M059J (cell line): ENCODE data around the gene NMNAT3. TPM values are rescaled to one million over a fixed set of nuclear protein-coding genes. Genes with fewer than 3 reads are reported as not detected.

ENCODE experiments used
- DNase-seq: peaks from one replicate; pipeline ENCODE4 v3.0.0-alpha.2; 2012; ENCODE audit warnings: low read depth
- total RNA-seq: library from RNA; depleted of rRNA; stranded (reverse); fragments of >200 nt; shearing (Covaris generic); gene quantifications from 2 replicates; pipeline ENCODE4 v1.2.3, GENCODE V29; 2014; rRNA removed

NMNAT3 gene
- 3.2 and 13.1 TPM in 2 replicates for total RNA-seq

- DNase-seq, result peak; percentile 76
Observed at GRCh38 chr3:139677388-139678155, at the start of gene NMNAT3. NMNAT3 (minus strand) TSS chr3:139677972; CDS start chr3:139627724, 50,248 bp downstream.

DNA sequence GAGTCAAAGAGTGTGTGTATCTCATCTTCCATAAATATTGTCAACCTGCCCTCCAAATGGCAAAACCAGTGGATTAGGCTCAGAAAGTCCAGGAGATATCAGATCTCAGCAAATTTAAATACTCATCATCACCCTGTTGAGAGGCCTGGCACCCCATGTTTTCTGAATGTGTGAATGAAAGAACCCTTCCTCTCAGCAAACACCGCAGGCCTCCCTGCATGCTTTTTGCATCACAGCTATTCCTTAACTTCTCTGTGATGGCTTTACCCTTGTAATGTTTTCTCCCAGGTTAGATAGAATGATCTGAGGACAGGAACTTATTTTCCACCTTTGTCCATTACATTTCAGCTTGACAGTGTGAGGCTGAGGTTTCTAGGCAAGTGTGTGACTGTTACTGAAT lies 43.6 kb upstream of the NMNAT3 start:
- DNase-seq, result no peak

GRCh38 chr3:139718415-139718814 lies 40.6 kb upstream of the NMNAT3 start:
- DNase-seq, result peak; percentile 74

DNA sequence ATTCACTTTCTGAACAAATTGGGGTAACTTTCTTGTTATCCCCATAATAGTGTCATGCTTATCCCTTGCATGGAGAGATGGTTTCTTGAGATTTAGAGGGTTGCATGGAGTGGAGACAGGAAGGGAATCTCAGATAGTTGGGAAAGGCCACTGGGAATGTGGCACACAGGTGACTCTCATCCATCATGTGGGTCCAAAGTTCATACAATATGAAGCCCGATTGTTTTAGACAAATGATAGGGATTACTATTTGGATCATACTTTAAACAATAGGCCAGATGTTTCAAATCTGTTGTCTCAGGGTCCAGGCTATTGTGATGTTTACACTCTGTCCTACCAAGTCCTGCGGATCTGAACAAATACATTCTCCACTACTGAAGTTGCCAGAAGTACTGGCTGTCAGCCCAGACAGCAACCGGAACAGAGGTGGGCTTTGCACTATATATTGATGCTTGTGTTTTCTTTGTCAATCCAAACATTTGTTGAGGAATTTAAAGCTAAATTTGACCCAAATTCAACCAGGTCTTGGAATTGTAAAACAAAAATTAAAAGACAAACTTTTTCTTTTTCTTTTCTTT lies 39.2 kb upstream of the NMNAT3 start:
- no peak for DNase-seq

GRCh38 chr3:139715743-139716360 lies 38.1 kb upstream of the NMNAT3 start:
- no peak for DNase-seq

GRCh38 chr3:139715166-139715565 lies 37.4 kb upstream of the NMNAT3 start:
- no peak for DNase-seq

GRCh38 chr3:139710212-139710611 lies 32.4 kb upstream of the NMNAT3 start:
- no peak for DNase-seq

DNA sequence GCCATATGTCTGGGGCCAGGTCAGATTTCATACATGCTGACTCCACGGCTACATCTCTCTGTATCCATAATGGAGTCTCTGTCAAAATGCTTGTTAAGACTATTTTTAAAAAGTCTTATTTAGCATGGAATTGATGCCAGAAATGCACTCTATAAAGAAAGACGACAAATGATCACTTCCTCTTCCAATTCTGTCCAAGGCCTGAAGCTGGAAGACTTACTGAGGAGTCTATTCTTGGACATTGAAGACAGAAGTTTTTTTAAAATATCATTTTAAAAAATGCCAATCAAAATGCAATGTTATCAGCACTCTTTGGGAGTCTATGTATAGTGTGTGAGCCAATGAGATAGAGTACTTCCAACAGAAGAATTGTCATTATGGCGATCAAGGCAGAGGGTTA lies 27.9 kb upstream of the NMNAT3 start:
- no peak for DNase-seq

GRCh38 chr3:139696314-139696604 lies 18.5 kb upstream of the NMNAT3 start:
- DNase-seq, result no peak

- DNase-seq, result no peak
Observed at GRCh38 chr3:139695426-139696313, 17.9 kb upstream of the NMNAT3 start.

GRCh38 chr3:139695007-139695406 lies 17.2 kb upstream of the NMNAT3 start:
- no peak for DNase-seq

GRCh38 chr3:139694542-139694941 lies 16.8 kb upstream of the NMNAT3 start:
- DNase-seq, result no peak

DNA sequence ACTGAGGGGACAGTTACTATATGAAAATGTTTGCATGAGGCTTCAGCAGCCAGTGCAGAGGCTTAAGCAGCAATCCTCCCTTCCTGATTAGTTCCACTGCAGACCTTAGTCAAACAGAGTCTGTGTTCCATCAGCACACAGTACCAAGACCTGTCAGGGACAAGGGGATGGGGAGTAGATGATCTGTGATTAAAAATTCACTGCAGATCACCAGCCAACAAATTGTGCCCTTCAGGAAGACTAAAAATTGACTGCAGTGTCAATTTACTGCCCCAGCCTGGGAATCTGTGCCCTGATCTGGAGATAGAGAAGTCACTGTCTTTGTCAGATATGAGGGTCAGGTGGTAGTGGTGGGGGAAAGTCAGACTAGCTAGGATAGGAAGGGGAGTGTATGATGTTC lies 13.8 kb upstream of the NMNAT3 start:
- no peak for DNase-seq

GRCh38 chr3:139689708-139690228 lies 12.0 kb upstream of the NMNAT3 start:
- DNase-seq, result no peak

DNA sequence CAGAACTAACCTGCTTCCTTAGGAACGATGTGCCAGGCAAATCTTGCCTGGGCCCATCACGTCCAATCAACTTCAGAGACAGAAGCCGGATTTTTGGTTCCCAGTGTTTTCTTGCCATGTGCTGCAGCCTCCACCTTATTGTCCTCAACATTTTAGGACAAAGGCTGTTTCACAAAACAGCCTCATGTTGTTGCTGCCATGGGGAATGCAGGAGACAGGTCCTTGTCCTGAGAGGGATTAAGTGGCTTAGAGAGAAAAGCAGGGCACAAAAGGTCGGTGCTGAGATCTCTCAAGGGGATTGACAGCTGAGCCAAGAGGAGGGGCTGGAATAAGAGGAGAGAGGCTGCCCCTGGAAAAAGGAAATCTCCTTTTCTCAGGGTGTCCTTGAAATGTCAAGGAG lies 11.3 kb upstream of the NMNAT3 start:
- DNase-seq, result no peak

DNA sequence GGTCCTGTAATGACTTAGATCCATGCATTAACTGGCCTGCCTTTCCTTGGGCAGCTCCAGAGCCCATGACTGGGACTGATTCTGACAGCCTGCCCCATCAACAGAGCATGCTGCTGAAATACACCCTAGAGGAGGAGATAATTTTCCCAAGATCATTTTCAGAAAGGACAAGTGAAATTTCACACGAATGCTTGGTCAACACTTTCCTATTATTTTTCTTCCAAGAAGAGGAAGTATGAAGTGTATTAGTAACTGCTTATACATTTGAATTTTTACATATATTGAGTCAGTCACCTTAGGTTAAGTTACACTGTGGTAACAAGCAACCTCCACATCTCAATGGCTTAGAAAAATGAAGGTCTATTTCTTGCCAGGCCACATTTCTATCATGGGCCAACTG lies 9.7 kb upstream of the NMNAT3 start:
- no peak for DNase-seq

DNA sequence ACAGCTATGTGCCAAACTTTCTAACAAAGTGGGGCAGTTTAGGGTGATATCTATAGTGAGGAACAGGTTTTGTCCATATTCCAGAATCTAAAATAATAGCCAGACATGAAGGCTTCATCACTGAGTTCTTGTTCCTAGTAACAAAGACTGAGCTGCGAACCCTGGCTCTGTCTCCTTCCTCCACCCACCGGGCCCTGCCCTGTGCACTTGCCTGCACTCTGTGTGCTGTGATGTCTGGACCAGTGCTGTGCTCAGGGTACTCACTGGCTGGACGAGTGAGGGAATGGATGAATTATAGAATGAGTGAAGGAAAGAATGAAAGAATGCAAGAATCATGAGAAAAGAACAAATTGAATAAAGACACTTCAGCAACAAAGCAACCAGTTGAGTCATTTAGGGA lies 8.9 kb upstream of the NMNAT3 start:
- DNase-seq, result no peak

DNA sequence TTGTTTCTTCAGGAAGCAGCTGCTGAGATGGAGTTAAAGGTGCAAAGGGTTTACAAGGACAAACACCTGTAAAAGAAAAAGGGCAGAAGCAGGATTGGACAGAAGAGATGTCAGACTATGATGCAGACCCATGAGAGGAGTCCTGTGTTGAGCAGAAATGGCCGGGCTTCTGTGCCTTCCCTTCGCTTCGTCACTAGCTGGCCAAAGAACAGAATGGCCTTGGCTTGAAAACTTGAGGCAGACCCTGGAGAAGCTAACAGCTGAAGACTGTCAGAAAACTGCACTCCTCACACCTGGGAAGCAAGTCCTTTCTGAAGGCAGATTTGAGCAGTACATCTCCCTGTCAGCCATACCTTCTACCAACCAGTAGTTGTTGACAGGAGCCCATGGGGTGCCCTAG lies 8.4 kb upstream of the NMNAT3 start:
- no peak for DNase-seq

- no peak for DNase-seq
Observed at GRCh38 chr3:139679220-139679775, 1.5 kb upstream of the NMNAT3 start.

GRCh38 chr3:139676632-139677387 lies 962 bp downstream of the NMNAT3 start:
- no peak for DNase-seq

DNA sequence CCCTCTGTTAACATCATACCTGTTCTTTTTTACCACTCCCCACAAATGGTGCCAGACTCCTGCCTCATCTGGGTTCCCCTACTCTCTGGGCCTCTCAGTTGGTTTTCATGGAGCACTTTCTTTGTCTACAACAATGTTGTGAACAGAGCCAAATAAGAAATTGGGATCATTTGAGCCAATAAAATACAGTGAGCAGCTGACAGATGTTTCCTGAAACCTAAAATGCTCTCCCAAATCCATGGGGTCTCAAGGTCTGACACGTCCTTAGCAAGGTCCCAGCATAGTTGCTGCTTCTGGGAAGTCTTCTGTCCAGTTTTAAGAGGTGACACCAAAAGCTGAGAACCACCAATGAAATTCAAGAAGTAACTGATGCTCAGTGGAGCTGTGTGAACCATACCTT lies 1.7 kb downstream of the NMNAT3 start:
- DNase-seq, result no peak
